ENCODE data around the gene ARHGDIB. TPM values are rescaled to one million over a fixed set of nuclear protein-coding genes. Genes with fewer than 3 reads are reported as not detected.

The ARHGDIB gene
- total RNA-seq, 2 experiments from 2014 or later, result 569 to 737 TPM

GRCh38 chr12:14972816-14973215 is 11.4 kb upstream of the ARHGDIB start, which contains the start of gene PDE6H:
Gene PDE6H, plus strand, starts transcription at chr12:14973042. Its CDS starts 4,971 bp downstream, at chr12:14978013.
- Histone ChIP-seq H4K20me1 (ENCODE audit: insufficient read depth, low read length) (no peaks in the 10 kb centered on the region), H2AFZ (ENCODE audit: low read length) (no peak within 1 kb of the TSS), H3K9me3 (ENCODE audit: low read length) (no peaks in the 10 kb centered on the region), H3K79me2 (ENCODE audit: insufficient read depth, low read depth, low read length) (no peaks in the 10 kb centered on the region), H3K27ac (ENCODE audit: low read depth, low read length, poor library complexity, severe bottlenecking) (no peak within 1 kb of the TSS), H3K4me1 (ENCODE audit: insufficient read depth, low read length, poor library complexity, severe bottlenecking) (peaks cover 7% of the 10 kb centered on the region), H3K4me2 (ENCODE audit: low read length) (no peak within 1 kb of the TSS), H3K9me2 (ENCODE audit: insufficient read depth, low read length) (no peaks in the 10 kb centered on the region), H3K36me3 (ENCODE audit: insufficient read depth, low read length) (no peaks in the 10 kb centered on the region), H3K4me3 (ENCODE audit: low read depth, low read length, poor library complexity, severe bottlenecking) (no peak within 1 kb of the TSS)
- TF ChIP-seq EZH2phosphoT487 (IDR thresholded peaks at IDR 0.05; ENCODE audit: borderline replicate concordance, low read depth, low read length), result no peak
- TF ChIP-seq, protein P1, sequence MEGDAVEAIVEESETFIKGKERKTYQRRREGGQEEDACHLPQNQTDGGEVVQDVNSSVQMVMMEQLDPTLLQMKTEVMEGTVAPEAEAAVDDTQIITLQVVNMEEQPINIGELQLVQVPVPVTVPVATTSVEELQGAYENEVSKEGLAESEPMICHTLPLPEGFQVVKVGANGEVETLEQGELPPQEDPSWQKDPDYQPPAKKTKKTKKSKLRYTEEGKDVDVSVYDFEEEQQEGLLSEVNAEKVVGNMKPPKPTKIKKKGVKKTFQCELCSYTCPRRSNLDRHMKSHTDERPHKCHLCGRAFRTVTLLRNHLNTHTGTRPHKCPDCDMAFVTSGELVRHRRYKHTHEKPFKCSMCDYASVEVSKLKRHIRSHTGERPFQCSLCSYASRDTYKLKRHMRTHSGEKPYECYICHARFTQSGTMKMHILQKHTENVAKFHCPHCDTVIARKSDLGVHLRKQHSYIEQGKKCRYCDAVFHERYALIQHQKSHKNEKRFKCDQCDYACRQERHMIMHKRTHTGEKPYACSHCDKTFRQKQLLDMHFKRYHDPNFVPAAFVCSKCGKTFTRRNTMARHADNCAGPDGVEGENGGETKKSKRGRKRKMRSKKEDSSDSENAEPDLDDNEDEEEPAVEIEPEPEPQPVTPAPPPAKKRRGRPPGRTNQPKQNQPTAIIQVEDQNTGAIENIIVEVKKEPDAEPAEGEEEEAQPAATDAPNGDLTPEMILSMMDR (conservative IDR thresholded peaks at IDR 0.05; ENCODE audit: low read length), result no peak
- intact Hi-C loops (cut with micrococcal nuclease; ENCODE audit: unreplicated experiment), result no loop called here
- ChIA-PET POLR2A (interaction anchor here (0.6 to 4.4 kb wide), 6 partner anchors 10 to 731 kb away, joined by 4 to 14 read pairs (median 5); partner anchors contain the start of gene ARHGDIB), CTCF (ENCODE audit: unreplicated experiment) (no interaction called here)
- DNase-seq (ENCODE audit: low spot score), result no peak
- no TSS peak for BruUV-seq (replicated peaks)

- no peak for TF ChIP-seq EZH2phosphoT487 (IDR thresholded peaks at IDR 0.05; ENCODE audit: borderline replicate concordance, low read depth, low read length)
- TF ChIP-seq, protein P1 (conservative IDR thresholded peaks at IDR 0.05; ENCODE audit: low read length), result no peak
- no peak overlapping the region for H3K4me3 ChIP-seq (ENCODE audit: low read depth, low read length, poor library complexity, severe bottlenecking)
- H3K79me2 ChIP-seq (ENCODE audit: insufficient read depth, low read depth, low read length), result no peaks in the 10 kb centered on the region
- no peaks in the 10 kb centered on the region for H3K9me2 ChIP-seq (ENCODE audit: insufficient read depth, low read length)
- H4K20me1 ChIP-seq (ENCODE audit: insufficient read depth, low read length), result no peaks in the 10 kb centered on the region
- CTCF ChIA-PET (ENCODE audit: unreplicated experiment), result no interaction called here
- DNase-seq (ENCODE audit: low spot score), result no peak
- no peak overlapping the region for H3K4me2 ChIP-seq (ENCODE audit: low read length)
- H3K9me3 ChIP-seq (ENCODE audit: low read length), result no peaks in the 10 kb centered on the region
- no peak overlapping the region for H2AFZ ChIP-seq (ENCODE audit: low read length)
- intact Hi-C loops (cut with micrococcal nuclease; ENCODE audit: unreplicated experiment), result no loop called here
- no peak overlapping the region for H3K27ac ChIP-seq (ENCODE audit: low read depth, low read length, poor library complexity, severe bottlenecking)
- POLR2A ChIA-PET, result interaction anchor here (1.0 kb wide), 1 partner anchor 10 kb away, joined by 4 read pairs; no protein-coding TSS in a partner anchor
- BruUV-seq (replicated peaks), result no TSS peak
- no peaks in the 10 kb centered on the region for H3K36me3 ChIP-seq (ENCODE audit: insufficient read depth, low read length)
- peaks cover 7% of the 10 kb centered on the region for H3K4me1 ChIP-seq (ENCODE audit: insufficient read depth, low read length, poor library complexity, severe bottlenecking)
Measured at GRCh38 chr12:14970473-14970872, 9.1 kb upstream of the ARHGDIB start.

DNA sequence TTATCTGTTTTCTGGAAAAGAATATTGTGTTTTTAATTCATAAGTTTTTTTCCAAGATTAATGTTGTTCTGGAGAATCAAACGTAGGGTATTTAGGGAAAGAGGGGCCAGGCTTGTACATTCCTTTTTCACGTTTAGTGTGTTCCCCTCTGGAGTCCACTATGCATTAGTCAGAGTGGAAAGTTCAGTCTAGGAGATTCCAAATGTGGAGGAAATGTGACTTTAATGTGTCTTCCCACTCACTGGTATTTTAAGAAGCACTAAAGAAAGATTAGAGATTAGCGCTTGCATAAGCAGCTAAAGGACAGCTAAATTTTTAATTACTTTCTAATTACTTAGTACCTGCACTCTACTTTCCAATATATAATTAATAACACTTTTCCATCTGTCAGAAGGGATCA is 7.1 kb upstream of the ARHGDIB start:
- ChIA-PET CTCF (ENCODE audit: unreplicated experiment) (no interaction called here), POLR2A (interaction anchor here (0.5 to 2.4 kb wide), 6 partner anchors 9 to 324 kb away, joined by 3 to 9 read pairs (median 4); no protein-coding TSS in a partner anchor)
- Histone ChIP-seq H3K4me3 (ENCODE audit: low read depth, low read length, poor library complexity, severe bottlenecking) (no peak overlapping the region), H2AFZ (ENCODE audit: low read length) (no peak overlapping the region), H3K79me2 (ENCODE audit: insufficient read depth, low read depth, low read length) (no peaks in the 10 kb centered on the region), H3K9me3 (ENCODE audit: low read length) (no peaks in the 10 kb centered on the region), H4K20me1 (ENCODE audit: insufficient read depth, low read length) (no peaks in the 10 kb centered on the region), H3K4me1 (ENCODE audit: insufficient read depth, low read length, poor library complexity, severe bottlenecking) (peaks cover 14% of the 10 kb centered on the region), H3K9me2 (ENCODE audit: insufficient read depth, low read length) (no peaks in the 10 kb centered on the region), H3K36me3 (ENCODE audit: insufficient read depth, low read length) (no peaks in the 10 kb centered on the region), H3K4me2 (ENCODE audit: low read length) (no peak overlapping the region), H3K27ac (ENCODE audit: low read depth, low read length, poor library complexity, severe bottlenecking) (no peak overlapping the region)
- no peak for TF ChIP-seq EZH2phosphoT487 (IDR thresholded peaks at IDR 0.05; ENCODE audit: borderline replicate concordance, low read depth, low read length)
- TF ChIP-seq, protein P1 (conservative IDR thresholded peaks at IDR 0.05; ENCODE audit: low read length), result no peak
- BruUV-seq (replicated peaks), result no TSS peak
- intact Hi-C loops (cut with micrococcal nuclease; ENCODE audit: unreplicated experiment), result loop anchor here (10.0 kb wide), 1 partner anchor 354 kb away; no protein-coding TSS in a partner anchor
- DNase-seq (ENCODE audit: low spot score), result no peak

Data from OCI-LY7 (cell line).